Vagina (tissue), 2 donors: ENCODE data around the gene BTNL8. TPM values are rescaled to one million over a fixed set of nuclear protein-coding genes. Genes with fewer than 3 reads are reported as not detected.

ENCODE experiments used
- DNase-seq, 2 donors: peaks; one replicate each; pipeline ENCODE4 v3.0.0-alpha.2; 2017; ENCODE audit errors: extremely low spot score in 2 of 2
- H3K27ac ChIP-seq: fragments of 200-600 bp; sonication (generic); one replicate; pipeline ENCODE4 v1.5.1; 2019
- H3K27me3 ChIP-seq: fragments of 200-600 bp; sonication (generic); one replicate; pipeline ENCODE4 v1.5.1; 2019
- H3K36me3 ChIP-seq, 2 donors: fragments of 200-600 bp; sonication (generic); one replicate each; pipeline ENCODE4 v1.5.1; 2017 to 2019
- H3K4me1 ChIP-seq: fragments of 200-600 bp; sonication (generic); one replicate; pipeline ENCODE4 v1.5.1; 2019
- H3K4me3 ChIP-seq, 2 donors: fragments of 200-600 bp; sonication (generic); 1 replicate in 1 of 2; 2 replicates in 1 of 2; pipeline ENCODE4 v1.5.1; 2016 to 2019
- H3K9me3 ChIP-seq: fragments of 200-600 bp; sonication (generic); one replicate; pipeline ENCODE4 v1.5.1; 2019
- POLR2A ChIP-seq, 2 donors: fragments of 450-650 bp; IDR thresholded peaks; one replicate each; pipeline ENCODE4 v1.6.1; 2017; ENCODE audit warnings: antibody characterized with exemption in 2 of 2, mild to moderate bottlenecking in 2 of 2, moderate library complexity in 2 of 2
- POLR2AphosphoS5 ChIP-seq, 2 donors: sonication (generic); formaldehyde crosslinking; IDR thresholded peaks; one replicate each; pipeline ENCODE4 v1.9.0; 2017; ENCODE audit warnings: antibody characterized with exemption in 2 of 2, mild to moderate bottlenecking in 2 of 2, low read depth in 1 of 2; ENCODE audit not compliant: insufficient read depth in 1 of 2
- intact Hi-C: fragments of 100-400 bp; cut with DNase I; formaldehyde crosslinking; loops from one replicate; pipeline ENCODE4 v1.15.1; 2023
- total RNA-seq: library from RNA; depleted of rRNA; stranded (reverse); fragments of >200 nt; gene quantifications from one replicate; pipeline ENCODE4 v1.2.3, GENCODE V29; 2016
- TF ChIP-seq, protein P1 (sequence below), 3 experiments: fragments of 450-650 bp in 2 of 3; fragments of 200-600 bp in 1 of 3; sonication (generic) in 1 of 3; IDR thresholded peaks; one replicate each; pipeline ENCODE4 v1.5.1; 2017 to 2019; ENCODE audit warnings: antibody characterized with exemption in 3 of 3, mild to moderate bottlenecking in 2 of 3, moderate library complexity in 2 of 3

The BTNL8 gene
- total RNA-seq, 1 donor from 2014 or later = not detected

DNA sequence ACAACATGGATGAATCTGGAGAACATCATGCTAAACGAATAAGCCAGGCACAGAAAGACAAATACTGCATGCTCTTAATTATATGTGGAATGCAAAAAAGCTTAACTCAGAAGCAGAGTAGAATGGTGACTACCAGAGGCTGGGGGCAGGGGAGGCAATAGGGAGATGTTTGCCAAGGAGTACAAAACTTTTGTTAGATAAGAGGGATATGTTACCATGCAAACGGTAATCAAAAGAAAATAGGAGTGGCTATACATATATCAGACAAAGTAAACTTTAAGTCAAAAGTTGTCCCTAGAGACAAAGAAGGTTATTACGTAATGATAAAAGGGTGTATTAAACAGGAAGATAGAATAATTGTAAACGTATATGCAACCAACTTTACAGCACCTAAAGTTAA is 71.9 kb downstream of the BTNL8 start:
- Histone ChIP-seq H3K4me3 (no peak overlapping the region), H3K4me1 (no peaks in the 10 kb centered on the region), H3K36me3 (no peaks in the 10 kb centered on the region), H3K9me3 (no peaks in the 10 kb centered on the region), H3K27ac (no peak overlapping the region), H3K27me3 (no peaks in the 10 kb centered on the region)
- intact Hi-C loops = no loop called here
- DNase-seq = no peak
- TF ChIP-seq, protein P1, sequence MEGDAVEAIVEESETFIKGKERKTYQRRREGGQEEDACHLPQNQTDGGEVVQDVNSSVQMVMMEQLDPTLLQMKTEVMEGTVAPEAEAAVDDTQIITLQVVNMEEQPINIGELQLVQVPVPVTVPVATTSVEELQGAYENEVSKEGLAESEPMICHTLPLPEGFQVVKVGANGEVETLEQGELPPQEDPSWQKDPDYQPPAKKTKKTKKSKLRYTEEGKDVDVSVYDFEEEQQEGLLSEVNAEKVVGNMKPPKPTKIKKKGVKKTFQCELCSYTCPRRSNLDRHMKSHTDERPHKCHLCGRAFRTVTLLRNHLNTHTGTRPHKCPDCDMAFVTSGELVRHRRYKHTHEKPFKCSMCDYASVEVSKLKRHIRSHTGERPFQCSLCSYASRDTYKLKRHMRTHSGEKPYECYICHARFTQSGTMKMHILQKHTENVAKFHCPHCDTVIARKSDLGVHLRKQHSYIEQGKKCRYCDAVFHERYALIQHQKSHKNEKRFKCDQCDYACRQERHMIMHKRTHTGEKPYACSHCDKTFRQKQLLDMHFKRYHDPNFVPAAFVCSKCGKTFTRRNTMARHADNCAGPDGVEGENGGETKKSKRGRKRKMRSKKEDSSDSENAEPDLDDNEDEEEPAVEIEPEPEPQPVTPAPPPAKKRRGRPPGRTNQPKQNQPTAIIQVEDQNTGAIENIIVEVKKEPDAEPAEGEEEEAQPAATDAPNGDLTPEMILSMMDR (IDR thresholded peaks at IDR 0.05) = no peak
- TF ChIP-seq POLR2AphosphoS5 (IDR thresholded peaks at IDR 0.05; ENCODE audit: insufficient read depth in 1 of 2, low read depth in 1 of 2) (no peak), POLR2A (IDR thresholded peaks at IDR 0.05) (no peak)

DNA sequence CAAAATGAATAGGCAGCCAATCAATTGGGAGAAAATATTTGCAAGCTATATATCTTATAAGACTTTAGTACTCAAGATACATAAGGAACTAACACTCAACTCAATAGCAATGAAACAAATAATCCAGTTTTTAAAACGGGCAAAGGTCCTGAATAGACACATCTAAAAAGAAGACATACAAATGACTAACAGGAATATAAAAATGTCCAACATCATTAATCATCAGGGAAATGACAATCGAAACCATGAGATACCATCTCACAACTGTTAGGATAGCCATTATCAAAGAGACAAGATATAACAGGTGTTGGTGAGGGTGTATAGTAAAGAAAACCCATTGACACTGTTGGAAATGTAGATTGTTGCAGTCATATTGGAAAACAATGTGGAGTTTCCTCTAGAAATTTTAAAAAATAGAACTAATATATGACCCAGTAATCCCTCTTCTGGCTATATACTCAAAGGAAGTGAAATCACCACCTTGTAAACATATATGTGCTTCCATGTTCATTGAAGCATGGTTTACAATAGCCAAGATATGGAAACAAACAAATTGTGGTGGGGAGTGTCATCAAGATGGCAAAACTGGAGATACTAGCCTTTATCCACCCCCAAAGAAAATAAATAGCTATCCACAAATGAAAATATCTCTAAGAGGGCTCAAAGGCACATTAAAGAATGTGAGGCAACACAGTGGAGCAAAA is 75.8 kb downstream of the BTNL8 start:
- Histone ChIP-seq H3K36me3 (no peaks in the 10 kb centered on the region), H3K4me1 (no peaks in the 10 kb centered on the region), H3K4me3 (no peak overlapping the region), H3K27ac (no peak overlapping the region), H3K9me3 (no peaks in the 10 kb centered on the region), H3K27me3 (no peaks in the 10 kb centered on the region)
- intact Hi-C loops = no loop called here
- no peak for DNase-seq
- TF ChIP-seq POLR2A (IDR thresholded peaks at IDR 0.05) = no peak
- TF ChIP-seq, protein P1 (IDR thresholded peaks at IDR 0.05) = no peak
- no peak for TF ChIP-seq POLR2AphosphoS5 (IDR thresholded peaks at IDR 0.05; ENCODE audit: insufficient read depth in 1 of 2, low read depth in 1 of 2)

DNA sequence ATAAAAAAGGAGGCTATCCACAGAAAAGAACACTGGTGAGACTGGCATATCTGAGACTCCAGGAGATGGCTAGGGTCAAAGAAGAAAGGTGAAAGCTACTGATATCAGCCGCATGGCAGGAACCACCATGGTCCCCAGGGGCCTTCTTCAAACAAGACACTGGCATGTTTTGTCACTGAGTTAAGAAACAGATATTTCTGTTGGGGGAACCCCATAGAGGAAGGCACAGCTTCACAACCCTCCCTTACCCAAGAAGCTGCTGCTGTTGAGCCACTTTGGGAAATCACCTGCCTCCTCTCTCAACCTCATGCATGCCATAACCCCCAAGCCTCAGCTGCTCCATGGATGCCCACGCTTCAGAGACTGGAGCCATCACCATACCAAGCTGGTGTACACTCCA is 76.4 kb downstream of the BTNL8 start:
- Histone ChIP-seq H3K27ac (no peak overlapping the region), H3K4me3 (no peak overlapping the region), H3K4me1 (no peaks in the 10 kb centered on the region), H3K27me3 (no peaks in the 10 kb centered on the region), H3K9me3 (no peaks in the 10 kb centered on the region), H3K36me3 (no peaks in the 10 kb centered on the region)
- intact Hi-C loops = no loop called here
- TF ChIP-seq, protein P1 (IDR thresholded peaks at IDR 0.05) = no peak
- TF ChIP-seq POLR2A (IDR thresholded peaks at IDR 0.05) = no peak
- no peak for TF ChIP-seq POLR2AphosphoS5 (IDR thresholded peaks at IDR 0.05; ENCODE audit: insufficient read depth in 1 of 2, low read depth in 1 of 2)
- no peak for DNase-seq

DNA sequence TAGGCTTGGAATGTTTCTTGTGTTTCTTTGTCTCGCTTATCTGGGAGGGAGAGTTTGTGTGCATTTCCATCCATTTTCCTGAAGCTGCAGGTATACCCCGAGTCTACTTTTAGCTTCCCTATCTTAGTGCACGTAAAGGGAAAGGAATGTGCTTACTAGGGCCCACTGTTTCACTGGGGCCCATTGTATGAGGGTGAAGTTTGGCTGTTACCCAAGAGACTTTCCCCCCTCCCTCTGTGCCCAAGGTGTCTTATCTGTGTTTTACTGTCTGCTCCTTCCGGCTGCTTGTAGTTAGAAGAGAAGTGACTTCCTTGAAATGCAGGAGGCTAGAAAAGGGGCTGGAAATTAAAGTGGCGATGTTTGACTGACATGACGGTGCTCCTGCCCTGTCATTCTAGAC is 77.6 kb downstream of the BTNL8 start:
- H3K27me3 ChIP-seq = no peaks in the 10 kb centered on the region
- no peaks in the 10 kb centered on the region for H3K4me1 ChIP-seq
- no peak for DNase-seq
- no peak for TF ChIP-seq POLR2A (IDR thresholded peaks at IDR 0.05)
- TF ChIP-seq POLR2AphosphoS5 (IDR thresholded peaks at IDR 0.05; ENCODE audit: insufficient read depth in 1 of 2, low read depth in 1 of 2) = no peak
- TF ChIP-seq, protein P1 (IDR thresholded peaks at IDR 0.05) = no peak
- no peak overlapping the region for H3K4me3 ChIP-seq
- no peak overlapping the region for H3K27ac ChIP-seq
- intact Hi-C loops = no loop called here
- H3K36me3 ChIP-seq = no peaks in the 10 kb centered on the region
- H3K9me3 ChIP-seq = no peaks in the 10 kb centered on the region

DNA sequence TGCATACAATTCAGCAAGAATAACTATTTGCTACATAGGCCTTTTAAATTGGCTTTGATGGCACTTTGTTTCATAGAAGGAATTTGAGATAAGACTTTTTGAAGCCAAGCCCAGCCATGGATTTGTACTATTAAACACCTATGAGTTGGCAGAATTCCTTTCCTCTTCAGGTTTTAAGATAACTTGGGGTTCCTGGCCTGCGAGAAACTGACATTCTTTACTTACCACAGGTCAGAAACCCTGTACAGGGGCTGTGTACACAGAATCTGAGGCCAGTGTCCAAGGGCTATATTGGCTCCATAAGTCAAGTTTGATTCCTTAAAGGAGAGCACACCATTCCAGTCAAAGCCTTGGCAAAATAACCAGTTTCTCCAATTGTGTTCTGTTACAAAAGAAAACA is 78.9 kb downstream of the BTNL8 start:
- TF ChIP-seq, protein P1 (IDR thresholded peaks at IDR 0.05) = no peak
- no peak for TF ChIP-seq POLR2A (IDR thresholded peaks at IDR 0.05)
- no peak for TF ChIP-seq POLR2AphosphoS5 (IDR thresholded peaks at IDR 0.05; ENCODE audit: insufficient read depth in 1 of 2, low read depth in 1 of 2)
- Histone ChIP-seq H3K27me3 (no peaks in the 10 kb centered on the region), H3K36me3 (no peaks in the 10 kb centered on the region), H3K4me3 (no peak overlapping the region), H3K27ac (no peak overlapping the region), H3K9me3 (no peaks in the 10 kb centered on the region), H3K4me1 (no peaks in the 10 kb centered on the region)
- intact Hi-C loops = no loop called here
- no peak for DNase-seq
